ENCODE data around the gene MIPOL1.

The MIPOL1 gene

DNA sequence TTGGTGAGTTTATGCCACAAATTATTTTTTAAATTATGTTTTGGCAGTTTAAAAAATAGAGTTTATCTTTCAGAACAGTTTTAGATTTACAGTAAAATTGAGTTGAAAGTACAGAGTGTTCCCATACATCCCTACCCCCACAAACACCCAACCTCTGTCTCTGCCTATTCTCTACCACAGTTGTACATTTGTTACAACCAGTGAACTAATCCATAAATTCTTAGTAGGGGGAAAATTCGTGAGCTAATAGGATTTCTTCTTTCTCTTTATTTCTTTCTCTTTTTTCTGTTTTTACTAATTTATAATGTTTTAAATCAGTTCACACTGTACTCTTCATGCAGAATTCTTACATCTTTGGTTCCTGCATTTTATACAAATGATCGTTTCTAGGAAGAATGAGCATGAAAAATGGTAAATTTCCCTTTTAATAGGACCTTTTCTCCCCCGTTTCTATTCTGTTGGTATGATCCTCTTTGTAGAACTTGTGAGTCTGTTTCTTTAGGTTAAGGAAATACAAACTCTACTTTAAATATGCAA, 56.7 kb downstream of the MIPOL1 start:
- TF ChIP-seq, protein P1, sequence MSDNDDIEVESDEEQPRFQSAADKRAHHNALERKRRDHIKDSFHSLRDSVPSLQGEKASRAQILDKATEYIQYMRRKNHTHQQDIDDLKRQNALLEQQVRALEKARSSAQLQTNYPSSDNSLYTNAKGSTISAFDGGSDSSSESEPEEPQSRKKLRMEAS (IDR thresholded peaks at IDR 0.05; ENCODE audit: low read depth, low read length) = no peak
- TF ChIP-seq MYC (IDR thresholded peaks at IDR 0.05; ENCODE audit: low read depth, low read length) = no peak
- TF ChIP-seq, protein P2, sequence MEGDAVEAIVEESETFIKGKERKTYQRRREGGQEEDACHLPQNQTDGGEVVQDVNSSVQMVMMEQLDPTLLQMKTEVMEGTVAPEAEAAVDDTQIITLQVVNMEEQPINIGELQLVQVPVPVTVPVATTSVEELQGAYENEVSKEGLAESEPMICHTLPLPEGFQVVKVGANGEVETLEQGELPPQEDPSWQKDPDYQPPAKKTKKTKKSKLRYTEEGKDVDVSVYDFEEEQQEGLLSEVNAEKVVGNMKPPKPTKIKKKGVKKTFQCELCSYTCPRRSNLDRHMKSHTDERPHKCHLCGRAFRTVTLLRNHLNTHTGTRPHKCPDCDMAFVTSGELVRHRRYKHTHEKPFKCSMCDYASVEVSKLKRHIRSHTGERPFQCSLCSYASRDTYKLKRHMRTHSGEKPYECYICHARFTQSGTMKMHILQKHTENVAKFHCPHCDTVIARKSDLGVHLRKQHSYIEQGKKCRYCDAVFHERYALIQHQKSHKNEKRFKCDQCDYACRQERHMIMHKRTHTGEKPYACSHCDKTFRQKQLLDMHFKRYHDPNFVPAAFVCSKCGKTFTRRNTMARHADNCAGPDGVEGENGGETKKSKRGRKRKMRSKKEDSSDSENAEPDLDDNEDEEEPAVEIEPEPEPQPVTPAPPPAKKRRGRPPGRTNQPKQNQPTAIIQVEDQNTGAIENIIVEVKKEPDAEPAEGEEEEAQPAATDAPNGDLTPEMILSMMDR (IDR thresholded peaks at IDR 0.05; ENCODE audit: low read depth, low read length) = no peak
- TF ChIP-seq POLR2A (IDR thresholded peaks at IDR 0.05; ENCODE audit: extremely low read depth, insufficient read length) = no peak
- no peak overlapping the region for H3K4me3 ChIP-seq (ENCODE audit: low read depth, low read length)
- no peak for DNase-seq (ENCODE audit: low read depth)

DNA sequence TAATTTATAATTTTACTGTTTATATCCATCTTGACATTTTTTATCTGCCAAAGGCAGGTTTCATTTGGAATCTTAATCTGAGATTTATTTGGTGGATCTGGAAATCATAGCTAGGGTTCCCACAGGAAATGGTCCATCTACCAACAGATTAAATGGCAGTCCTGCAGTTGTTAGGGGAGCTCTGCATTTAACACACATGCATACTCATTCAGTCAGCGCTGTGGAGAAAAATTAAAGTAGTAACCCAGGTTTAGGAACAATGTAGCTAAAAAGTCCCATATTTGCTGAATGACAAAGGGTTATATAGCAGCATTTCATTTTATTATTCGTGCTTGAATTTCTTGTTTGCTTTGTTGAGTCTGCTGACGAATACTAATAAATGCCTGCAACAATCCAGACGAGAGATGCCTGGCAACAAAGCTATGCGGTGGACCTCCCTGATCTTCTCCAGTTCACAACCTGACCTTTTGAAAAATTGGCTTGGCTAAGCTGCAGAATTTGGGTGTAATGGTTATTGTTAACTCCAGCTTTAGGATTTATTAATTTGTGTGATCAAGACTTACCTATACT, 59.8 kb downstream of the MIPOL1 start:
- no peak for TF ChIP-seq POLR2A (IDR thresholded peaks at IDR 0.05; ENCODE audit: extremely low read depth, insufficient read length)
- TF ChIP-seq, protein P2 (IDR thresholded peaks at IDR 0.05; ENCODE audit: low read depth, low read length) = no peak
- TF ChIP-seq, protein P1 (IDR thresholded peaks at IDR 0.05; ENCODE audit: low read depth, low read length) = no peak
- no peak for TF ChIP-seq MYC (IDR thresholded peaks at IDR 0.05; ENCODE audit: low read depth, low read length)
- H3K4me3 ChIP-seq (ENCODE audit: low read depth, low read length) = no peak overlapping the region
- no peak for DNase-seq (ENCODE audit: low read depth)

DNA sequence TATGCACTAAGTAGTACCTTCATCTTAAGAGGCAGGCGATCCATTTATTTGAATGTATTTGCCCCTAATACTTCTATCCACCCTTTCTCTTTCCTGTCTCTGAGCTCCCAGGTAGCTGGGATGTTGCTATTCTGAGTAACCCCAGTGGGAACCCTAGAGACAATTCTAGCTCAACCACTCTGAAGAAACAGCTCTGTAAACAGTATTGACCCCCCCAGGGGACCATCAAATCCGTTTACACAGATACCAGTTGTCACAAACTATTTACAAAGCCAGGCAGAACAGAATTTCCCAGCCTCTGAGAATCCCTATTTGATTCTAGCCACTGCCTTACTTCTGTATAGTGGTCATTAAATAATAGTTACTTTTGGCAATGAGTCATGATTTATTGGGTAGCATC, 64.9 kb downstream of the MIPOL1 start:
- TF ChIP-seq POLR2A (IDR thresholded peaks at IDR 0.05; ENCODE audit: extremely low read depth, insufficient read length) (no peak), MYC (IDR thresholded peaks at IDR 0.05; ENCODE audit: low read depth, low read length) (no peak)
- TF ChIP-seq, protein P2 (IDR thresholded peaks at IDR 0.05; ENCODE audit: low read depth, low read length) = no peak
- no peak for DNase-seq (ENCODE audit: low read depth)
- H3K4me3 ChIP-seq (ENCODE audit: low read depth, low read length) = no peak overlapping the region

DNA sequence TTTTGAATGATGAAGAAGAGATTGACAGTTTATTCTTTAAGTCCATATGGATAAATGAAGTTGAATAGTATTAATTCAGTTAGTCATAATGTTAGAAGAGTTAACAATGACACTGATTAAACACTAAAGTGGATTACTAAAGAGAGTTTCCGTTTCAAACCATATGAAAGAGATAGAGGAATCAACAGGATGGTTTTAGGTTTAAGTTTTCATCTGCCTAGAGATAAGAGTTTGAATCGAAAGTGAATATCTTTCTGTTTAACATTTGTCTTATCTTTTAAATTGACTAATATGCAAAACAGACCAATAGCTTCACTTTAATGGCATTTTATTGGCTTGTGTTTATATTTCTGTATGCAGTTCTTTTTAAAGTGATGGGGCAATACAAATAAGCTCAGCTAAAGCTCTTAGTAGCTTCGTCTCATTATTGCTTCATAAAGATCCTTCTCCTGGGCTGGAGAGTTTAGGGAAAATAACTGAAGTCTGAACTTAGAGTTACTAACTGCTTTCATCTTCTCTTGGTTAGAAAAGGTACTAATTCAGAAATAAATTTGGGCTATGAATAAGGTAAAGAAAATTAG, 66.0 kb downstream of the MIPOL1 start:
- no peak overlapping the region for H3K4me3 ChIP-seq (ENCODE audit: low read depth, low read length)
- DNase-seq (ENCODE audit: low read depth) = no peak
- TF ChIP-seq, protein P2 (IDR thresholded peaks at IDR 0.05; ENCODE audit: low read depth, low read length) = no peak
- TF ChIP-seq MYC (IDR thresholded peaks at IDR 0.05; ENCODE audit: low read depth, low read length) (no peak), POLR2A (IDR thresholded peaks at IDR 0.05; ENCODE audit: extremely low read depth, insufficient read length) (no peak)
- TF ChIP-seq, protein P1 (IDR thresholded peaks at IDR 0.05; ENCODE audit: low read depth, low read length) = no peak

DNA sequence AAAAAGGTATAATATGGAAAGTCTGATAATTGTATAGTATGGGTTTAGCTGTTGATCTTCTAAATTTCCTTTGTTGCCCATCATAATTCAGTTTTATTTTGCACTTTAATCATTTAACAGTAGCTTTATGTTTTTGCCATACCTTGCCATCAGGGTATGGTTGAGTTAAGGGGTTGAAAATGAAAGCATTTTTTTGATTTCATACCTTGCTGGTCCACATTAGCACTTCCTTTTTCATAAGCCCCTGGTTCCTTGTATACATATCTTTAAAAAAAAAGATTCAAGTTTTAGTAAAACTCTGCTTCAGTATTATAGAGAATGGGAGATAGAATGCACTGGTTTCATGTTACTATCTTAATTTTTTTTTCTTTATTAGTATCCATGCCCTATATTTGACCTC, 71.1 kb downstream of the MIPOL1 start:
- no peak for DNase-seq (ENCODE audit: low read depth)
- no peak for TF ChIP-seq MYC (IDR thresholded peaks at IDR 0.05; ENCODE audit: low read depth, low read length)
- no peak for TF ChIP-seq POLR2A (IDR thresholded peaks at IDR 0.05; ENCODE audit: extremely low read depth, insufficient read length)
- TF ChIP-seq, protein P2 (IDR thresholded peaks at IDR 0.05; ENCODE audit: low read depth, low read length) = no peak
- TF ChIP-seq, protein P1 (IDR thresholded peaks at IDR 0.05; ENCODE audit: low read depth, low read length) = no peak
- H3K4me3 ChIP-seq (ENCODE audit: low read depth, low read length) = no peak overlapping the region
